Measurements from ENCODE around the gene ZNF593OS.

Gene ZNF593OS

DNA sequence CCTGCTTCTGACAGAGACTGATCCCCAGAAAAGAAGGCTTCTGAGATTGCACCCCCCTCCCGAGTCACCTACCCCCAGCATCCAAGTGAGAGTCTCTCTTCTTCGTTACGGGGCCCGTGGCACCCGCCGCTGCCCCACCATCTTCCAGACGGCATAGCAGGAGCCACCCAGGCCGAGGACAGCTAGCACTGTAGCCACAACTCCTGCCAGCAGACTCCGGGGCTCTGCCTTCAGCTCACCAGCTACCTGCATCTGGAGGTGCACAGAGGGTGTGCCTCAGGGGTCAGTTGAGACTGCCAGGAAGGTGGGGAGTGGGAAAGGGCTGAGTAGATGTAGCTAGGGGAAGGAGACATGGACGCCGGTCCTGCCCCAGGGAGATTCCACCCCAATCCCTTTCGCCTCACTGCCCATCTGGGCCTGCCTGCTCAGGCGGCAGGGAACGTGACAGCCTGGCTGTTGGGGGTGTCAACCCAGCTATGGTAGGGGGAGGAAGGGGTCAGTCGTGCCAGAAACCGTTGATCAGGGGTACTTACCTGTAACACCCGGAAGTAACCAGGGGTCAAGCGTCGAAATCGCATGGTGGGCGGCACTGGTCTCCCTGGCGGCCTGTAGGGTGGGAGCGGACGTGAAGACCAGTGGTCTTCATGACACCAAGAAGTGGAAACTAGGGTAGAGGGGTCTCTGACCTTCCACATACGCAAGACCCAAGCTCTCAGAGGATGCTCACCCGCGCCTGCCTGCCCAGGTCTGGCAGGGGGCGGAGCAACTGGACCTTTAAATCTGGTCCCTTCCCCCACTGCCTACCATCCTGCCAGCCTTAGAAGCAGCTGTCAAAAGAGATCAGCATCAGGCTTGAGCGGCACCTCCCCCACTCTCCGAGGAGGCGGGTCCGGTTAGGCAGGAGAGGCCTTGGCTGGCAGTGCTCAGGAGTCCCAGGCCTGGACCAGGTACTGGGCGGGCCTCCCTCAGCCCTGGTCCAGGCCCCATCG lies at the start of gene ZNF593OS:
Gene ZNF593OS (minus strand): TSS at position 749 of the 989 bp plus-strand sequence. CDS start 171 bp downstream, at position 578.
- FAIRE-seq (no peak), DNase-seq (ENCODE audit: extremely low spot score, insufficient read length, low read depth) (no peak)

DNA sequence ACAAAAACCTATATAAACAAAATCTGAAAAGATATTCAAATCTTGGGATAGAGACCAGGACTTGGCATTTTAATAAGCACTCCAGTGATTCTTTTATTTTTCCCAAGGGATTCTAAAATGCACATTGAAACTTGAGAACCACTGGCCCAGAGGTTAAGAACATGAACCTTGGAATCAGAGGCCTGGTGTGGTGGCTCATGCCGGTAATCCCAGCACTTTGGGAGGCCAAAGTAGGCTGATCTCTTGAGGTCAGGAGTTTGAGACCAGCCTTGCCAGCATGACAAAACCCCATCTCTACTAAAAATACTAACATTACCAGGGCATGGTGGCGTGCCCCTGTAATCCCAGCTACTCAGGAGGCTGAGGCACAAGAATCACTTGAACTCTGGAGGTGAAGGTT lies 49.5 kb upstream of the ZNF593OS start:
- DNase-seq (ENCODE audit: extremely low spot score, insufficient read length, low read depth), result no peak
- no peak for FAIRE-seq

GRCh38 chr1:26220199-26220912 lies 48.7 kb upstream of the ZNF593OS start:
- FAIRE-seq (no peak), DNase-seq (ENCODE audit: extremely low spot score, insufficient read length, low read depth) (no peak)

DNA sequence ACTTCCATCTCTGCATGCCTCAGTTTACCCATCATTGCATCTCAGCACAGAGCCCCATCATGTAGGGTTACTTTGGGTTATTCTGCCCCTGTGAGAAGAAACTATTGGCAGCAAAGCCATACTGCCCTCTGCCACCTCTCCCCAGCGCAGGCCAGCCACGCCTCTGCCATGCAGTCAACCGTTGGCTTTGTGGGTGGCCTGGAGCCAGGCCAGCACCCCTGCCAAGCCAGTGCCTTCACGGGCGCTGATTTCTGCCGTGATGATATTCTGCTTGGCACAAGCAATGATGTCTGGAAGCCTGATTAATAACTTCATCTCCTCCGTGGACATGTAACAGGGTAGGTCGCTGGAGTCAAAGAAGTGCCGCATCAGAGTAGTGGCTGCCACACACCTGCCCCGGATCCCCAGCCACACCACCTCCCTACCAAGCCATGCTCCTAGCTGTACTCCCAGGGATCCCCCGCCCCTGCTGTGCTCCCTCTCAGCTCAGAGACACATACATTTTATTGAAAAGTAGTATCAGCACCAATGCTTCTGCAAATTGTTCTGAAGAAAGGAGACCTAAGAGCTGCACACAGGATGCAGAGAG lies 47.4 kb upstream of the ZNF593OS start:
- DNase-seq (ENCODE audit: extremely low spot score, insufficient read length, low read depth) (no peak), FAIRE-seq (no peak)

- FAIRE-seq (no peak), DNase-seq (ENCODE audit: extremely low spot score, insufficient read length, low read depth) (no peak)
These were observed 43.6 kb upstream of the ZNF593OS start for GRCh38 chr1:26215246-26215645.

DNA sequence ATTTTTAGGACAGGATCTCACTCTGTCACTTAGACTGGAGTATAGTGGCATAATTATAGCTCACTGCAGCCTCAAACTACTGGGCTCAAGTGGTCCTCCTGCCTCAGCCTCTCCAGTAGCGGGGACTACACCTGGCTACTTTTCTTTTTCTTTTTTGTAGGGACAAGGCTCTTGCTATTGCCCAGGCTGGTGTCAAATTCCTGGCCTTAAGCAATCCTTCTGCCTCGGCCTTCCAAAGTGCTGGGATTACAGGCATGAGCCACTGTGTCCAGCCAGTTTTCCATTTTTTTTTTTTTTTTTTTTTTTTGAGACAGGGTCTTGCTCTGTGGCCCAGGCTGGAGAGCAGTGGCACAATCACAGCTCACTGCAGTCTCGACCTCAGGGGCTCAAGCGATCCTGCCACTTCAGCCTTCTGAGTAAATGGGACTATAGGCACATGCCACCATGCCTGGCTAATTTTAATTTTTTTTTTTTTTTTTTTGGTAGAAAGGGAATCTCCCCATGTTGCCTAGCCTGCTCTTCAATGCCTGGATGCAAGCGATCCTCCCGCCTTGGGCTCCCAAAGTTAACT lies 41.8 kb upstream of the ZNF593OS start:
- DNase-seq (ENCODE audit: extremely low spot score, insufficient read length, low read depth), result no peak
- FAIRE-seq, result no peak

GRCh38 chr1:26212726-26213125 lies 41.1 kb upstream of the ZNF593OS start:
- DNase-seq (ENCODE audit: extremely low spot score, insufficient read length, low read depth) (no peak), FAIRE-seq (no peak)

GRCh38 chr1:26210147-26210870 lies 38.7 kb upstream of the ZNF593OS start:
- no peak for DNase-seq (ENCODE audit: extremely low spot score, insufficient read length, low read depth)
- no peak for FAIRE-seq

DNA sequence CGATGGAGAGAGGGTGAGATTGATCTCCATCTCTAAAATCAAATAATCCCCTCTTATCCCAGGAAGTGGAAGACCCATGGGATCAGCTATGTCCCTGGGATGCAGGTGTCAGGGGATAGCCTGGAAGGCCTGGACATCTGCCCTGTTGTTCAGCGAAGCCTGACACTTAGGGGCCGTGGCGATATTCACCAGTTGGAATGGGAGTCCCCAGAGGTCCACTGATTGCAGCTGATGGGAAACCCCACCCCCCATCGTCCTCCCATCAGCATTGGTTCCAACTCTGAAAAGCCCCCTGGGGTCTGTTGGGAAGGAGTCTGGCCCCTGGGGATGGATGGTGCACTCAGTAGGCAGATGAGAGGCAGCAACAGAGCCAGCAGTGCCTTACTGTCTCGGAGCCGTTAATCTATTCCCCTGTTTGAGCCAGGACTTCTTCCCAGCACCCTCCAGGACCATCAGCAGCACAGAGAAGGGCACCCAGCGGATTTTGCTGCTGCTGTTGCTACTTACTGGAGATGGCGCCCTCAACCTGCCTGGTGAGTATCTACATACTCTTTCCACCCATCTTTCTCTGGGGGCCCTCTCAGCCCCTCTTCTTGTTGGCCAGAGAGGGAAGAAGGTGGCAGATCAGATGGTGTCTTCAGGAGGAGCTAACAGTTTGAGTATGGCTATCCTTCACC lies 32.1 kb upstream of the ZNF593OS start:
- no peak for FAIRE-seq
- no peak for DNase-seq (ENCODE audit: extremely low spot score, insufficient read length, low read depth)

DNA sequence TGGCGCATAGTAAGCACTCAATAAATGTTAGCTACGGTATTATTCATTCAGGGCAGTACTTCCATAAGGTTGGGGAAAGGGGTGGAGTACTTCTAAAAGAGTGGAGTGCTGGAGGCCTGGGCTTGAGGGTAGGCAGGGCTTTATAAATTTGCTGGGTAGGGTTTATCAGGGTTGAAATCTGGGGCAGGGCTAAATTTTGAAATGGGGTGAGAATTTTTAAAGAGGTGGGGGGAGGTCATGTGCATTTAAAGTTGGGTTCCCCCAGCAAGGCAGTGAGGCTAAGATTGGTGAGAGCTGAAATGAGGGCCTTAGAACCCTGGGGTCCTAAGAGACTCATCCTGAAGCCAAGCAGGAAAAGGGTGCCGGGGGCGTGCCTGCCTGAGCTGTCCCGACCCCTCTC lies 28.8 kb upstream of the ZNF593OS start:
- DNase-seq (ENCODE audit: extremely low spot score, insufficient read length, low read depth) (no peak), FAIRE-seq (no peak)

- FAIRE-seq, result no peak
These were observed 26.2 kb upstream of the ZNF593OS start for GRCh38 chr1:26197813-26198212.

GRCh38 chr1:26197301-26197700 lies 25.7 kb upstream of the ZNF593OS start:
- DNase-seq (ENCODE audit: extremely low spot score, insufficient read length, low read depth) (no peak), FAIRE-seq (no peak)

More at GRCh38 chr1:26197813-26198212, 26.2 kb upstream of the ZNF593OS start:
- DNase-seq (ENCODE audit: extremely low spot score, insufficient read length, low read depth), result no peak

DNA sequence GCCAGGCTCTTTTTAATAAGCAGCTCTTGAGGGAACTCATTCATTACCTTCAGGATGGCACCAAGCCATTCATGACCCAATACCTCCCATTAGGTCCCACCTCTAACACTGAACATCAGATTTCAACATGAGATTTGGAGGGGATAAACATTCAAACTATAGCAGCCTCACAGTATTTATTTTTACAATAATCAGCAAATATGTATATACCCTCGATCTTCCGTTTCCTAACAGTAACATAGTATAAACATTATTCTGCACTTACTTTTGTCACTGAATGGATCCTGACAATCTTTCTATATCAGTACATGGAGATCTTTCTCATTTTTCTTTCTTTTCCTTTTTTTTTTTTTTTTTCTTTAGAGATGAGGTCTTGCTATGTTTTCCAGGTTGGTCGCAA lies 24.2 kb upstream of the ZNF593OS start:
- FAIRE-seq (no peak), DNase-seq (ENCODE audit: extremely low spot score, insufficient read length, low read depth) (no peak)

DNA sequence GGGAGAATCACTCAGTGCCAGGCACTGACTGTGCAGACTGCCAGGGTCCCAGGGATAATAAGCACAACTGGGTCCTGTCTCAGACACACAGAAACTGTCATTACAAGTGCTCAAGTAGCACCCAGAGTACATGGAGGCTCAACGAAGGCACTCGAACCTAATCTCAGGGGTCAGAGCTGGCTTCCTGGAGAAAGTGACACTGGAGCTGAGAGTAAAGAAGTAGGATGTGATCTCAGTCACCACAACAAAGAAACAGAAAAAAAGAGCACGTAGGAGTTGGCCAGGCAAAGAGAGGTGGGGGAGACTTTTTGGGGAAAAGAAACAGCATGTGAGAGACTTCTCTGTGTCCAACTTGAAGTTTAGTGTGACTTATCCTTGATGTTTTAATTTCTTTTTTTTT lies 20.1 kb upstream of the ZNF593OS start:
- DNase-seq (ENCODE audit: extremely low spot score, insufficient read length, low read depth), result no peak
- no peak for FAIRE-seq

- DNase-seq (ENCODE audit: extremely low spot score, insufficient read length, low read depth) (no peak), FAIRE-seq (no peak)
These were observed 18.8 kb upstream of the ZNF593OS start, which contains the start of gene CATSPER4 for GRCh38 chr1:26190373-26190987. Gene CATSPER4, plus strand, starts transcription at chr1:26190602. Its CDS starts 26 bp downstream, at chr1:26190628.

DNA sequence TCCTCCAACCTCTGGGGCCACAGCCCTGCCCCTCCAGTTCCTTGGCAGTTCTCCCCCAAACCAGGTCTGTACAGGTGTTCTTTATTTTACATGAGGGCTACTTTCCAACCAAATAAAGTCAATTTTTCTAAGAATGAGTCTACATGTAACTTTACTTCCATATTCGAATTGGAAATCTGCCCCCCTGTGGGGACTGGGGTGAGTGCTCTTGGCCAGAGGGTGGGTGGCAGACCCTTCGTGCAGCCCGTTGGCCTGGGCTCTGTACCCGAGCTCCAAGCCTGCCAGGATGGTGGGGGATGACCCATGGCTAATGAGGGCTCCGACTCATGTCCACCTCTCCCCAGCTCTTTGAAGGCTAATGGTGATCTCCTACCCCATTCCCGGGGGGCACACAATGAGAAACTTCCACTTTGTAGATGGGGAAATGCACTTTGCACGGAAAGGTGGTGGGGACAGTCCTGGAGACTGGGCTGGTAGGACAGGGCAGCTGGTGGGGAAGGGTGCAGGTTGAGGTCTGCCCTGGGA lies 18.2 kb upstream of the ZNF593OS start:
- FAIRE-seq, result no peak

GRCh38 chr1:26189331-26189730 lies 17.7 kb upstream of the ZNF593OS start:
- no peak for FAIRE-seq
- no peak for DNase-seq (ENCODE audit: extremely low spot score, insufficient read length, low read depth)

More for the DNA sequence above, 18.2 kb upstream of the ZNF593OS start:
- DNase-seq (ENCODE audit: extremely low spot score, insufficient read length, low read depth), result no peak

DNA sequence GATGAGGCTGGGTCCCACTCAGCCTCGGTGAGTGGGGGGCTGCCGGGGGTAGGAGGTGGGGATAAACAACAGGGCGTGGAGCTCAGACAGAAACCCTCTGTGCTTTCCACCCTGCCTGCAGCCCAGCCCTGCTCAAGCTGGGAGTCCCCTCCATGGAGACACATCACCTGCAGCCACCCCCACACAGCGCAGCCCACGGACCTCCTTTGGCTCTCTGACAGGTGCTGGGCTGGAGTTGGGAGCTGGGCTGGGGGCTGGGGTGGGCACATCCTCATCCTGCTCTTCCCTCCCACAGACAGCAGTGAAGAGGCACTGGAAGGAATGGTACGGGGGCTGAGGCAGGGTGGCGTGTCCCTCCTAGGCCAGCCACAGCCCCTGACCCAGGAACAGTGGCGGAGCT lies 16.8 kb upstream of the ZNF593OS start:
- FAIRE-seq, result no peak
- no peak for DNase-seq (ENCODE audit: extremely low spot score, insufficient read length, low read depth)
